Measurements from ENCODE around the gene PODN. TPM values are rescaled to one million over a fixed set of nuclear protein-coding genes. Genes with fewer than 3 reads are reported as not detected.

The PODN gene
- total RNA-seq: 0.24 and 2.5 TPM in 2 replicates

GRCh38 chr1:53061859-53062707 lies at the start of gene PODN:
Gene PODN, plus strand, starts transcription at chr1:53062213. Its CDS starts 7,643 bp downstream, at chr1:53069856.
- no peak for DNase-seq (ENCODE audit: extremely low read depth, low read depth, low spot score)

- peak; percentile 56 for DNase-seq (ENCODE audit: extremely low read depth, low read depth, low spot score)
Observed at GRCh38 chr1:53014791-53015507, 47.1 kb upstream of the PODN start.

GRCh38 chr1:53015508-53015860 lies 46.5 kb upstream of the PODN start:
- no peak for DNase-seq (ENCODE audit: extremely low read depth, low read depth, low spot score)

- DNase-seq (ENCODE audit: extremely low read depth, low read depth, low spot score): no peak
Observed at GRCh38 chr1:53016705-53017104, 45.3 kb upstream of the PODN start.

- no peak for DNase-seq (ENCODE audit: extremely low read depth, low read depth, low spot score)
Observed at GRCh38 chr1:53020588-53020987, 41.4 kb upstream of the PODN start.

- no peak for DNase-seq (ENCODE audit: extremely low read depth, low read depth, low spot score)
Observed at GRCh38 chr1:53022179-53022578, 39.8 kb upstream of the PODN start.

- DNase-seq (ENCODE audit: extremely low read depth, low read depth, low spot score): no peak
Observed at GRCh38 chr1:53023546-53023945, 38.5 kb upstream of the PODN start.

- no peak for DNase-seq (ENCODE audit: extremely low read depth, low read depth, low spot score)
Observed at GRCh38 chr1:53024117-53024516, 37.9 kb upstream of the PODN start.

- DNase-seq (ENCODE audit: extremely low read depth, low read depth, low spot score): no peak
Observed at GRCh38 chr1:53025034-53025768, 36.8 kb upstream of the PODN start.

GRCh38 chr1:53025769-53026112 lies 36.3 kb upstream of the PODN start:
- DNase-seq (ENCODE audit: extremely low read depth, low read depth, low spot score): no peak

GRCh38 chr1:53026254-53026653 lies 35.8 kb upstream of the PODN start:
- no peak for DNase-seq (ENCODE audit: extremely low read depth, low read depth, low spot score)

GRCh38 chr1:53031732-53032131 lies 30.3 kb upstream of the PODN start:
- no peak for DNase-seq (ENCODE audit: extremely low read depth, low read depth, low spot score)

GRCh38 chr1:53037159-53037558 lies 24.9 kb upstream of the PODN start:
- no peak for DNase-seq (ENCODE audit: extremely low read depth, low read depth, low spot score)

- no peak for DNase-seq (ENCODE audit: extremely low read depth, low read depth, low spot score)
Observed at GRCh38 chr1:53038566-53038965, 23.4 kb upstream of the PODN start.

- DNase-seq (ENCODE audit: extremely low read depth, low read depth, low spot score): no peak
Observed at GRCh38 chr1:53043271-53043670, 18.7 kb upstream of the PODN start.

GRCh38 chr1:53044926-53045325 lies 17.1 kb upstream of the PODN start:
- DNase-seq (ENCODE audit: extremely low read depth, low read depth, low spot score): no peak

GRCh38 chr1:53046930-53047329 lies 15.1 kb upstream of the PODN start:
- peak; percentile 54 for DNase-seq (ENCODE audit: extremely low read depth, low read depth, low spot score)

GRCh38 chr1:53047737-53048736 lies 14.0 kb upstream of the PODN start:
- peak; percentile 77 for DNase-seq (ENCODE audit: extremely low read depth, low read depth, low spot score)

GRCh38 chr1:53048960-53049573 lies 12.9 kb upstream of the PODN start:
- DNase-seq (ENCODE audit: extremely low read depth, low read depth, low spot score): no peak

GRCh38 chr1:53049574-53049967 lies 12.4 kb upstream of the PODN start:
- no peak for DNase-seq (ENCODE audit: extremely low read depth, low read depth, low spot score)

All from glomerular endothelial cell (primary cell).